PFSK-1 (cell line): ENCODE measurements around the gene SMPD2.

Source experiments
- FOXP2 ChIP-seq: optimal IDR thresholded peaks from 2 replicates; pipeline ENCODE3; 2011; ENCODE audit warnings: borderline replicate concordance, control low read depth, inconsistent platforms; ENCODE audit not compliant: insufficient read depth; ENCODE audit errors: extremely low read length, extremely low read depth
- POLR2AphosphoS5 ChIP-seq: IDR thresholded peaks from 2 replicates; pipeline ENCODE4 v1.6.1; 2012; ENCODE audit warnings: low read depth, mild to moderate bottlenecking, control low read depth, low read length, moderate library complexity
- REST ChIP-seq, 2 experiments: IDR thresholded peaks; 2 replicates each; pipeline versions ENCODE4 v1.6.1 to v1.8.0; 2011 to 2012; ENCODE audit warnings: low read depth in 2 of 2, low read length in 2 of 2, control low read depth in 1 of 2, inconsistent platforms in 1 of 2, mild to moderate bottlenecking in 1 of 2, moderate library complexity in 1 of 2; ENCODE audit not compliant: insufficient read depth in 1 of 2
- SIN3A ChIP-seq: IDR thresholded peaks from 2 replicates; pipeline ENCODE4 v1.6.1; 2012; ENCODE audit warnings: mild to moderate bottlenecking, low read length, moderate library complexity, borderline replicate concordance; ENCODE audit not compliant: insufficient read depth
- TAF1 ChIP-seq: IDR thresholded peaks from 2 replicates; pipeline ENCODE4 v1.6.1; 2012; ENCODE audit warnings: low read length, control low read depth, borderline replicate concordance; ENCODE audit not compliant: insufficient read depth

DNA sequence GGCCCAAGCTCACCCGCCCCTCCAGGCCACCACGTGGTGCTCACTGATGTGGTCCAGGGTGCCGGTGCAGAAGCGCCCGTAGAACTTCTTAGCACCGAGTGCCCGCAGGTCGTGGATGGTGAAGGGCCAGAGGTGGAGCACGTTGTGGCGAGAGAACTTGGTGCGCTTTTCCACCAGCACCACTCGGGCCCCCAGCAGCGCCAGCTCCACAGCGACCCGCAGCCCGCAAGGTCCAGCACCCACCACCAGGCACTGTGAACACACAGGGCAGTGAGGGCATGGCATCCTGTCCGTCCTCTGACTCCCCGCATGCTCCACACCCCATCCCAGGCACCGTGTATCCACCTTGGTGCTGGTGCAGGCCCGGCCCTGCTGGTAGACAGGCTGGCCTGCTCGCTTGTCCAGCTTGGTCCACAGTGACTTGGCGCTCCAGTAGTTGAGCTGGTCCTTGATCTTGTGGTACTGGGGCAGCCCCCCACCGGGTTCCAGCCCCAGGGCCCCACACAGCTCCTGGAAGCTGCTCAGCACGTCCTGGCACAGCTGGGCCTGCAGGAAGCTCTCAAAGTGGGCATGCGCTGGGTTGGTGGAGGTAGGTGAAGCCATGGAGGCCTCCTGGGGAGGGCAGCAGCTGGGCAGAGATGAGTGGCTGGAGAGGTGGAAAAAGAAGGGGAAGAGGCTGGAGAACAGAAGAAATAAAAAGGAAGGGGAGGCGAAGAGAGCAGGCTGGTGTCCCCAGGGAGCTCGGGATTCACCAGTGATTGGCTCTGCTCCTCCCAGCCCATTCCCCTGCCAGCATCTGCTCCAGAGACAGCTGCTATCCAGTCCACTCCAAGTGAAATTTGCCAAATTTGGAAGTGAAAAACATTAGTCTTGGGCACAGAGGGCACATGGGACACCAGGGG, 13.3 kb downstream of the SMPD2 start:
- TF ChIP-seq REST (IDR thresholded peaks at IDR 0.05; ENCODE audit: insufficient read depth in 1 of 2, low read depth in 2 of 2, low read length in 2 of 2): no peak
- no peak for TF ChIP-seq POLR2AphosphoS5
- TF ChIP-seq SIN3A: no peak
- no peak for TF ChIP-seq TAF1
- TF ChIP-seq FOXP2: no peak
